Activated CD4-positive, CD25-positive, alpha-beta regulatory T cell (primary cell): Measurements from ENCODE around the gene SUFU.
"Not testable (repeated sequence)": the region's sequence is repeated elsewhere in the genome, so short reads cannot be mapped to it uniquely, and the experiment has no call there.

ENCODE experiments used
- DNase-seq, 4 experiments: peaks; one replicate each; lab custom pipeline; 2025; lab: John Stamatoyannopoulos, UW

SUFU gene

GRCh38 chr10:102480396-102480795 lies 23.4 kb upstream of the SUFU start:
- DNase-seq = no peak

- DNase-seq = no peak
Observed at GRCh38 chr10:102484021-102484420, 19.8 kb upstream of the SUFU start.

- no peak for DNase-seq
Observed at GRCh38 chr10:102485093-102485784, 18.5 kb upstream of the SUFU start.

- DNase-seq = no peak
Observed at GRCh38 chr10:102491136-102491535, 12.6 kb upstream of the SUFU start.

GRCh38 chr10:102492344-102492939 lies 11.3 kb upstream of the SUFU start:
- no peak for DNase-seq

- DNase-seq = no peak
Observed at GRCh38 chr10:102492983-102493382, 10.8 kb upstream of the SUFU start.

- no peak for DNase-seq
Observed at GRCh38 chr10:102493771-102494170, 10.0 kb upstream of the SUFU start.

GRCh38 chr10:102497545-102497944 lies 6.2 kb upstream of the SUFU start:
- no peak for DNase-seq

- no peak for DNase-seq
Observed at GRCh38 chr10:102499356-102499755, 4.4 kb upstream of the SUFU start.

- DNase-seq = not testable (repeated sequence)
Observed at GRCh38 chr10:102500686-102501085, 3.1 kb upstream of the SUFU start.

GRCh38 chr10:102501201-102502028 lies 2.4 kb upstream of the SUFU start:
- DNase-seq = no peak

- peak; percentile 87 to 97 (median 94) for DNase-seq
Observed at GRCh38 chr10:102502029-102502336, 1.8 kb upstream of the SUFU start.

- DNase-seq = peak; percentile 84 to 90 (median 88)
Observed at GRCh38 chr10:102502337-102503151, 1.2 kb upstream of the SUFU start, which contains the start of gene ACTR1A. ACTR1A (minus strand) TSS chr10:102502712; CDS start chr10:102502647, 65 bp downstream.

- DNase-seq = peak in 1 of 4 experiments; percentile 34
Observed at GRCh38 chr10:102504179-102504975, 605 bp downstream of the SUFU start.

- DNase-seq = no peak
Observed at GRCh38 chr10:102504976-102505300, 1.2 kb downstream of the SUFU start.

- DNase-seq = no peak
Observed at GRCh38 chr10:102505462-102506115, 1.8 kb downstream of the SUFU start.

- no peak for DNase-seq
Observed at GRCh38 chr10:102507521-102507920, 3.7 kb downstream of the SUFU start.

- DNase-seq = no peak
Observed at GRCh38 chr10:102508506-102508905, 4.7 kb downstream of the SUFU start.

GRCh38 chr10:102509387-102509786 lies 5.6 kb downstream of the SUFU start:
- DNase-seq = no peak

GRCh38 chr10:102511583-102512274 lies 8.0 kb downstream of the SUFU start:
- no peak for DNase-seq
